Measurements from ENCODE around the gene SLC35F3. TPM values are rescaled to one million over a fixed set of nuclear protein-coding genes. Genes with fewer than 3 reads are reported as not detected.

The SLC35F3 gene
- total RNA-seq, 1 experiment from 2014 or later = 0.94 TPM

DNA sequence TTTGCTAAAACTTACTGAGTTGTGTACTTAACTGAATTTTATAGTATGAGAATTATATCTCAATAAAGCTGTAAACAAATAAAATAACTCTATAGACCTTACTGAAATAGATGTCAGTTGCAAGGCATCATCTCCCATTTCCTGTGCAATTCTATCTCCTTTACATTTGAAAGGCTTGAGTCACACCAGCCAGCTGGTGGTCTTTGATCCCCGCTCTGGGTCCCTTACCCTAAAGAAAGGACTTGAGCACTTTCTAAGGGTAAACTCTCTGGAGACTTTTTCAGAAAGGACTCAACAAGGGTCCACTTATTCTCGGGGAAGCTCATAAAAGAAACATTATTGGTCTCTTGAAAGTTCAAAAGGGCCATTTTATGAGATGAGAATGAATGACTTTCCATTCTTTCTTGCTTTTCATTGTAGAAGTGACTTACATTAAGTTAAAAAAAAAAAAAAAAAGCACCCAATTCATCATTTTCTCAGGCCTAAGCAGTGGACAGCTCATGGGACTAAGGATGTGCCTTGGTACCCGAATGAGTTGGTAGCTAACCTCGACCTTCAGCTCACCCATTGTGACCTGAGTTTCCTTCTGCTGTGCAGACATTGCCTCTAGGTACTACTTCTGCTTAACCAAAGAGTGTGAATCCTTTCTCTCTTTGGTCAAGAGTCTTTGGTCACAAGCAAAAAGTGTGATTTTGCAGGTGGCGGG lies 321.8 kb downstream of the SLC35F3 start:
- ATAC-seq = peak; percentile 81
- CTCF ChIA-PET = interaction anchor here (1.0 to 2.4 kb wide), 9 partner anchors 9 to 107 kb away, joined by 3 to 22 read pairs (median 4); no protein-coding TSS in a partner anchor
- Mint-ChIP-seq H3K4me3 (peak overlapping the region; percentile 16), H3K4me1 (peaks cover 48% of the 10 kb centered on the region), H3K27me3 (ENCODE audit: low read depth) (peaks cover 28% of the 10 kb centered on the region), H3K9me3 (no peaks in the 10 kb centered on the region), H3K36me3 (no peaks in the 10 kb centered on the region), H3K27ac (no peak overlapping the region)
- POLR2A ChIA-PET = interaction anchor here (0.7 kb wide), 2 partner anchors 11 to 84 kb away, joined by 3 to 6 read pairs; no protein-coding TSS in a partner anchor
- TF ChIP-seq NR2C2 (CRISPR knock-in tag; IDR thresholded peaks at IDR 0.05) (no peak), ATF1 (CRISPR knock-in tag; IDR thresholded peaks at IDR 0.05) (no peak), TEAD1 (CRISPR knock-in tag; IDR thresholded peaks at IDR 0.05) (no peak), JUN (CRISPR knock-in tag; IDR thresholded peaks at IDR 0.05) (no peak), MAX (CRISPR knock-in tag; IDR thresholded peaks at IDR 0.05) (no peak)
- DNase-seq (ENCODE audit: low spot score) = peak; percentile 36

GRCh38 chr1:234226819-234227165 lies 322.3 kb downstream of the SLC35F3 start:
- ATAC-seq (no peak), DNase-seq (ENCODE audit: low spot score) (no peak)
- POLR2A ChIA-PET = no interaction called here
- Mint-ChIP-seq H3K4me1 (peaks cover 51% of the 10 kb centered on the region), H3K4me3 (no peak overlapping the region; the same call in 1 of the 2 replicates), H3K27me3 (ENCODE audit: low read depth) (peaks cover 29% of the 10 kb centered on the region), H3K27ac (no peak overlapping the region), H3K9me3 (no peaks in the 10 kb centered on the region), H3K36me3 (no peaks in the 10 kb centered on the region)
- CTCF ChIA-PET = interaction anchor here (1.0 to 2.4 kb wide), 7 partner anchors 8 to 108 kb away, joined by 3 to 22 read pairs (median 4); no protein-coding TSS in a partner anchor
- TF ChIP-seq JUN (CRISPR knock-in tag; IDR thresholded peaks at IDR 0.05) = no peak
- TF ChIP-seq ZNF219 (CRISPR knock-in tag; IDR thresholded peaks at IDR 0.05; ENCODE audit: borderline replicate concordance) = no peak
- TF ChIP-seq ZNF416 (CRISPR knock-in tag; IDR thresholded peaks at IDR 0.05) = no peak
- TF ChIP-seq NFYB (CRISPR knock-in tag; conservative IDR thresholded peaks at IDR 0.05; ENCODE audit: low read depth) = no peak
- TF ChIP-seq E2F1 (CRISPR knock-in tag; IDR thresholded peaks at IDR 0.05) = no peak
- TF ChIP-seq OVOL2 (CRISPR knock-in tag; IDR thresholded peaks at IDR 0.05; ENCODE audit: borderline replicate concordance) = no peak
- no peak for TF ChIP-seq ZNF423 (CRISPR knock-in tag; IDR thresholded peaks at IDR 0.05)
- TF ChIP-seq MXD4 (CRISPR knock-in tag; IDR thresholded peaks at IDR 0.05; ENCODE audit: borderline replicate concordance) = no peak
- no peak for TF ChIP-seq CREB1 (CRISPR knock-in tag; IDR thresholded peaks at IDR 0.05)
- TF ChIP-seq NR2C2 (CRISPR knock-in tag; IDR thresholded peaks at IDR 0.05) = no peak
- TF ChIP-seq, protein P1, sequence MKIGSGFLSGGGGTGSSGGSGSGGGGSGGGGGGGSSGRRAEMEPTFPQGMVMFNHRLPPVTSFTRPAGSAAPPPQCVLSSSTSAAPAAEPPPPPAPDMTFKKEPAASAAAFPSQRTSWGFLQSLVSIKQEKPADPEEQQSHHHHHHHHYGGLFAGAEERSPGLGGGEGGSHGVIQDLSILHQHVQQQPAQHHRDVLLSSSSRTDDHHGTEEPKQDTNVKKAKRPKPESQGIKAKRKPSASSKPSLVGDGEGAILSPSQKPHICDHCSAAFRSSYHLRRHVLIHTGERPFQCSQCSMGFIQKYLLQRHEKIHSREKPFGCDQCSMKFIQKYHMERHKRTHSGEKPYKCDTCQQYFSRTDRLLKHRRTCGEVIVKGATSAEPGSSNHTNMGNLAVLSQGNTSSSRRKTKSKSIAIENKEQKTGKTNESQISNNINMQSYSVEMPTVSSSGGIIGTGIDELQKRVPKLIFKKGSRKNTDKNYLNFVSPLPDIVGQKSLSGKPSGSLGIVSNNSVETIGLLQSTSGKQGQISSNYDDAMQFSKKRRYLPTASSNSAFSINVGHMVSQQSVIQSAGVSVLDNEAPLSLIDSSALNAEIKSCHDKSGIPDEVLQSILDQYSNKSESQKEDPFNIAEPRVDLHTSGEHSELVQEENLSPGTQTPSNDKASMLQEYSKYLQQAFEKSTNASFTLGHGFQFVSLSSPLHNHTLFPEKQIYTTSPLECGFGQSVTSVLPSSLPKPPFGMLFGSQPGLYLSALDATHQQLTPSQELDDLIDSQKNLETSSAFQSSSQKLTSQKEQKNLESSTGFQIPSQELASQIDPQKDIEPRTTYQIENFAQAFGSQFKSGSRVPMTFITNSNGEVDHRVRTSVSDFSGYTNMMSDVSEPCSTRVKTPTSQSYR (CRISPR knock-in tag; IDR thresholded peaks at IDR 0.05) = no peak
- no peak for TF ChIP-seq CREM (CRISPR knock-in tag; IDR thresholded peaks at IDR 0.05)
- TF ChIP-seq ZNF317 (CRISPR knock-in tag; IDR thresholded peaks at IDR 0.05; ENCODE audit: borderline replicate concordance, low read depth) = no peak
- TF ChIP-seq ERG (CRISPR knock-in tag; IDR thresholded peaks at IDR 0.05) = no peak
- TF ChIP-seq GTF2I (CRISPR knock-in tag; conservative IDR thresholded peaks at IDR 0.05) = no peak
- TF ChIP-seq PRRX2 (CRISPR knock-in tag; IDR thresholded peaks at IDR 0.05) = no peak
- TF ChIP-seq CTCF (IDR thresholded peaks at IDR 0.05) = no peak
- no peak for TF ChIP-seq ZBTB21 (CRISPR knock-in tag; IDR thresholded peaks at IDR 0.05; ENCODE audit: borderline replicate concordance)
